ENCODE measurements around the gene CADM1.

CADM1 gene

DNA sequence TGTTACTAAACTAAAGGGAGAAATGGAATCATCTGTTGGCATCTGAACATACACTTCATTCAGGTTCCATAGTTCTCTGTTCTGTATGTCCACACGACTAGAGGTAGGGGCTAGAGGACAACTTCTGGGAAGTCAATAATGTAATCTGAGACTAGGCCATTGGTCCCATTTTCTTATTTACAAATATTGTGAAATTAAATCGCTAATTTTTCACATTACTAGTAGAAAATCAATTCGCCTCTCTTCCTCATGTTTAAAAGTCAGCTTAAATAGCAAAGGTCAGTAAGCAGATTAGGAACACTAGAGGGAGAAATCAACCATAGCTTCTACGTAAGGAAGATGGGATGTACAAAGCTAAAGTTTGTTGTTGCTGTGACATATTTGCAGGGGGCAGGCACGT, 59.7 kb downstream of the CADM1 start:
- no peak for DNase-seq (ENCODE audit: low spot score)

DNA sequence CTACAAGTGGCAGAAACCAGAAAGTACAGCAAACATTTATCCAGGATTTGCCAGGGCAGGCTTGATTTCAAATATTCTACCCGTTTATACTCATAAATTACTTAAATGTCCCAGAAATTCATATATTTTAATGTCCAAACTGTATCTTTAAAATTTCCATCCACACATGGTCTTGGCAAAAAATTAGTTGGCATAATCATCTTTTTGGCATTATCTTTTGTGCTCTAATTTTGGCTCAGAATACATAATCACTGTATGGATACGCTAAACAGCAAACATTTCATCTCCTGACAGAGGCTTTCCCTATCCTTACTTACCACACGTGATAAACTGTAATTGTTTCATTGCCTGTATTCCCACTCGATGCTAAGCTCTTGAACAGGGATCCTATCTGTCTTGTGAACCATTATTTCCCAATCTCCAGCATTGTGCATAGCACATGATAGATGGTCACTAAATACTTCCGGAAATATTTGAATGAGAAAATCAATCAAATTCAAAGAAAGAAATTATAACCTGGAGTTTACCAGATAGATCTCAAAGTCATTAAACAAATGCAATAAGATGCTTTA, 64.2 kb downstream of the CADM1 start:
- no peak for DNase-seq (ENCODE audit: low spot score)

DNA sequence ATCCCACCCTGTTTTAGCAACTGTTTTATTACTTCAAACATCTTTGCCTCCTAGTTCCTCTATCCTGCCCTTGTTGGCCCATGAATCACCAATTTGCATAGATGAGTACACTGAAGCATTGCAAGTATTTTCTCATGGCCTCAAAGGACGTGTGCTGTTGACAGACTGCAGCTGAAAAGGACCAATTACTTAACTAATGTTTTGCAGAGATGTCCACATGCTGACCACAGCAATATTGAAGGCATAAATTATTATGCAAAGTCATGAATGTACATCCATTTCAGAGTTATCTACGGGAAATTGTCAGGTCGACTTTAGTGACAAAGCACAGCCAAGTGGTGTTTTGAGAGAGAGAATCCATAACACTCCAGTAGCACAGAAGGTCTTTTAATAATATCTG, 64.8 kb downstream of the CADM1 start:
- peak; percentile 69 for DNase-seq (ENCODE audit: low spot score)

DNA sequence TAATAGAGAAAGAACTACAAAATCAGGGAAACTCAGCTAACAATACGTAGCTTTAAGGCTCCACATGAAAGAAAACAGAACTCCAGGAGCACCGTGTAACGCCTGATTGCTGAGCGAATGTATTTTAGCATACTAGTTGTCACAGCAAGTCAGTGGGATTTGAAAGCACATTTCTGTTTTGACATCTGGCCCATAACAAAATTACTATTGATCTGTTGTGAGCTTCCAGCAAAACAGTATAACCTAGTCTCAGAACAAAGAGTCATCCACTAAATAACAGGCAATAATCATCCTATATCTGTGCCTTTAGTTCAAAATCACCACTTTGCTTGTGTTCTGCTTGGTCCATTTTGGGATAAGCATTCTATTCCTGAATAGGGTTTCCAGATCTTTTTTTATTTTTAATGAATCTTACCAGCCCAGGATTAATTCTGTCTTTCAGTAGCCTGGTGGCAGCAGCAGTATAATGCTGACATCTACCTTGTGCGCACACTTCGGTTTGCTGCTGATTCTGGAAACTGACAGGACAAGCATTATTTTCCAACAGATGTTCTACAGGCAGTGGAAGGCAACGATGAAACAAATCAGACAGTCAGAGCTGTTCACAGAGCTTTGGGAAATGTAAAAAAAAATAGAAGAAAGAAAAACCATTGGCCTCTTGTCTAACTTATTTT, 66.2 kb downstream of the CADM1 start:
- DNase-seq (ENCODE audit: low spot score) = no peak

DNA sequence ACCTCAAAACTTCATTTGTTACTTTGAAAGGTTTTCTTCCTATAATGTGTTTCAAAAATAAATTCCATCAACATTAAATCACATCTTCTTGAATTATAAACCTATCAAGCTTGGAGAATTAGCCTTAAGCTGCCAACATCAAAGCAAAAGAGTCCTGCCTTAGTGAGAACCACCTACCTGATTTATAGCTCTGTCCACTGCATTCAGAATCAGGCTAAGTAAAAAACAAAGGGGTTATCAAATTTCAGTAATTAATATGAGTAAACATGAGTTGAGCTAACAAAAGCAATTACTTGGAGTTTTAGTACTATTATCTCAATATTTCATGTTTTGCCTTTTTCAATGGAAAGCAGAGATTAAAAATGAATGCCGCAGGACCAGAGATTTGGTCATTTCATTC, 73.9 kb downstream of the CADM1 start:
- no peak for DNase-seq (ENCODE audit: low spot score)

DNA sequence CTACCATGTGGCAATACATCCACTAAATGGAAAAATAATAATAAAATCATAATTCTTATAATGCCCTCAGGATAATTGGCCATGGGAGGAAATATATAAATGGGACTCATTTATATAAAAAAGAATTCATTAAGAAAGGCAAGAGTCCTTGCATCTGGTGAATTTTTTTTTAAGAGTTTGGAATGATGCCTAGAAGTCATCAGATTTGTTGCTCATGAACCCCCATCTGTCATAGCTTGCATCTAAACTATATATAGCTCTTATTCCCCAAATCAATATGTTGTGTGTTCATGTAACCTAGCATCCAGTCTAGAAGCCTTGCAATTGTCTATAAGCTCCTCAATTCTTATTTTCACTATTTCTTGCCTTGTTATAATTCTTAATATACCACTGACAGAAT, 75.9 kb downstream of the CADM1 start:
- DNase-seq (ENCODE audit: low spot score) = no peak

DNA sequence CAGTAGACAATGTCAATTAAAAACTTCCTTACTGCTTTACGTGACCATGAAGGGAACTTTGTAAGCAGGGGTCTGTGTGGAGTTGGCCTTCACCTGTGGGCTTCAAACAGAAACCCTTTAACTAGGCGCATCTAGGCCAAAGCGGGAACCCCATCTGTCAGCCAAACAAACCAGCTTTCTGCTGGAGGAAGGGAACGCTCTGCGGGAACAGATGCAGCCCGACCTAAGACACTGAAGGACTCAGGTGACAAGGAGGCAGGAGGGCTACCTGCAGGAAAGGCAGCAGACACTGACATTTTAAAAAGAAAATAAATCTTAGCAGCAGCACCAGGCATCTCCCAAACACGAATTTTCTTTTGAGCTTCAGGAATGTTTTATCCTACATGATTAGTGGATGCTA, 78.4 kb downstream of the CADM1 start:
- no peak for DNase-seq (ENCODE audit: low spot score)

DNA sequence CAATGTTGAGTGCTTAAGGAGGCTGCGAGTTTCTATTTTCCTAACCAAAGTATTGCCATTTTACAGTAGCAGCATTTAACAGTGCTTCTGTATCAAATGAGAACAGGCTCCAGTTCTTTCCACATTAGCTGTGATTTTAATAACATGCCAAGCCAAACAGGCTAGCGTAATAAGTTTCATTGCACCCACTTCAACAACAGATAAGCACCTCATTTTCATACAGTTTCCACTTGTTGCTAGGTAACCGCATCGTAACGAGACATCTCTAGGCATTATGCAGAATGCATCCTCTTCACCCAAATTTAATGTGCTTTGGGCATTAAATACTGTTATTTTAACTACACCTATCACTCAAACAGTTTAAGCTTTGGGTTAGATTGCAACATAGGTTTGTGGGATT, 79.0 kb downstream of the CADM1 start:
- no peak for DNase-seq (ENCODE audit: low spot score)

DNA sequence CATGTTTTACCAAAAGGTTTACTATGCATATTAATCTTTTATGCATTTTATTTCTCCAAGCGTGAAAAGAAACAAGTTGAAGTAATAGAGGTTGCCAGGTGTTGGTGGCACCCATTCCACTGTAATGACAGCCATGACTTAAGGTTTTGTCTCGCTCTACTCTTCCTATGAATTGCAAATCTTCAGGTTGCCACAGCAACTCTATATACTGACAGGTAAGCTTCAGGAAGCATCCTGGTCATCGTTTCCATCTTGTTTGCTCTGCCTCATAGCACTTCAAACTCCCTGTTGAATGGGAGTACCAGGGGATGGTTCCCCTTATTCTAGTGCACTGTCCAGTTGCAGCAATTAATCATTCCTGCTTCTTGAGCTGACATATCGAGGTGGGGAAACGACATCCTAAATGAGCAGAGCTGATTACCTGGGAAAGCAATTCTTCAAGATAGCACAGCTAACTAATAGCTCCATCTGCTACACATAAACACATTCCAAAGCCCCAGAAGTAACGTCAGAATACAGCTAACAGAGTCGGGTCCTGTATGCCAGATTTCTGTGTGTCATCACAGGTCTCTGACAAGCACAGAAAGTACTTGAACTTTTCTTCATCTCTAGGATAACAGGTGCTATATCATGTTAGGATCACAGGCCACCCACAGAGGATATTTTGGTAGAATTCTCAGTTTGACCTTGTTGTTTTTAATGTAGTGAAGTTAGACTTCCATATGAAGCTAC, 80.3 kb downstream of the CADM1 start:
- DNase-seq (ENCODE audit: low spot score) = no peak

DNA sequence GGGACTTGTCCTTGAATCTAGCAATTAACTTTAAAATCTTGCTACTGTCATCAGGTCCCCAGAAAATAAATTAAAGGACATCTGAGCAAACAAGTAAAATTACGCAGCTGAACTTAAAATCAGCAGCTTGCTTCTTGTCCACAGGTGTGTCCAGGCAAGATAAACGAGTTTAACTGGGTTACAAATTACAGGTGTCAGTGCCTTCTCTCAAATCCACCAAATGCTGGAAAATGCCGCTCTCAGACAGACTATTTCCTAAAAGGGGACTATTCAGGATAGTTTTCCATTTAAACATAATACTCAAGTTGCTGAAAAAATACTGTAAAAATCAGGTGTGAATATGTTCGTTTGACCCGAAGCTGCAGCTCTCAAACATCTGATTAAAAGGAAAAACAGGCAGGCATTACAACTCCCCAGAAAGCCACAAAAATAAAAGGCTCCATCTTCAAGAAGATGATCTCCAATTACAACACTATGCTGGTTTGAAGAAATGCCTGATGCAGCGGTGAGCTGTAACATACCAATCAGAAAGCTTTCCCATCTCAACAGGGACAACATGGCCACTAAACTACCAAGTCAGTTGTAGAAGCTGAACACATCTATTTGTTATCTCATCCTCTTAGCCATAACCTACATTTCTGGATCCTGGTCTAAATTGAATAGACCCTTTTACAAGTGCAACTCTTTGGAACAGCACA, 82.1 kb downstream of the CADM1 start:
- DNase-seq (ENCODE audit: low spot score) = no peak

DNA sequence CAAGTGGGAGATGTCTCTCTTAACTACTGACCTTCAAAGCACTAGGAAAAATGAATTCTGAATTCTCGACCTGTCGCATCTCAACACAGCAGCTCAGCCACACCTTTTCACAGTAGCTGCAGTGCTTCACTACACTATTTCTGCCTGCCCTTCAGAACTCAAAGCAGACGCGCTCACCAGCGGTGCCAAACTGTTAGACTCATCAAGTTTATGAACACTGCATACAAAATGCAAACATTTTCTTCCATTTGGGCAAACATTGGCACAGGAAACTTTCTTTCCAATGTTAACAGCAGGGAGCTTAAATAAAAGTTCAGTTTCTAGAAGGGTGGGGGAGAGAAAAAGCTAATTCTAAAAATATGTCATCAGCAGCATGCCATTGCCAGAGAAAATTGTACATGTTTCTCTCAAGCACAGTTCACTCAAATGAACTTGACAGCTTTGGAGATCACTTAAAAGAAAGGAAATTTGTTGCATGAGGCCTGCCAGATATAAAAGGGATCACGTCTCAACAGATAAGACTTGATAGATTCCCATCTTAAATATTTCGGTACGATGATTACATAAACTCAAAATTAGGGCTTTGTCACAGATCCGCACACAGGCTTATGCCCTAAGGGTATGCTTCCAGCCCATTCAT, 82.7 kb downstream of the CADM1 start:
- DNase-seq (ENCODE audit: low spot score) = no peak

DNA sequence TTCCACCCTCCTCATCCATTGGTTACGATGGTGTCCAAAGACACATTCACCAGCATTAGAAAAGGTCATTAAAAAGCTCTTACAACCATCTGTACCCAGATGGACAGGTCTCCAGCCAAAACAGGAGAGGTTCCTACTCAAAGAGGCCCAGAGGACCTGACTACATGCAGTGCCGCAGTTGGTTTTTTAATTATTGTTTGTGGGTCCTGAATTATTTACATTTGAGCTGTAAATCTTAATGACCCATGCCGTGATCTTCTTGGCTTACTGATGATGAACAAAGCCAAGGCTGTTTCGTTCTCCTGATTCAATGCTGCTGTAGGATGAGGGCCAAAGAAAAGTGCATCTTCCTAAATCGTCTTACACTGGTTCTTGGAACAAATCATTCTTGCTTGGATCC, 83.7 kb downstream of the CADM1 start:
- no peak for DNase-seq (ENCODE audit: low spot score)

DNA sequence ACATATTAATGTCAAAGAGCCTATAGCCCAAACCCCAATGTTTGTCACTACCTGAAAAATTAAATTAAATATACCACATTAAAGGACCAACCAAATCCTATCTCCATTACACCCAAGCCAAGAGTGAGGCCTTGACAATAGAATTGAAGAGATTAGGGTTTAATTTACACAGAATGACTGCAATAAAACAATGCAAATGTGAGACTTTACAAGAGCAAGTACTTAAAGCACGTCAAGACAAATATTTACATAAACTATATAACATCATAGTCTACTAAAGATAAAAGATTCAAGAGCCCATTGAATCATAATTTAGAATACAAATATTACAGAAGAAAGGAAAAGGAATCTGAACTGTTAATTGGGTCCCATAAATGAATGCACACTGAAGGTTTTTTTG, 85.6 kb downstream of the CADM1 start:
- no peak for DNase-seq (ENCODE audit: low spot score)

DNA sequence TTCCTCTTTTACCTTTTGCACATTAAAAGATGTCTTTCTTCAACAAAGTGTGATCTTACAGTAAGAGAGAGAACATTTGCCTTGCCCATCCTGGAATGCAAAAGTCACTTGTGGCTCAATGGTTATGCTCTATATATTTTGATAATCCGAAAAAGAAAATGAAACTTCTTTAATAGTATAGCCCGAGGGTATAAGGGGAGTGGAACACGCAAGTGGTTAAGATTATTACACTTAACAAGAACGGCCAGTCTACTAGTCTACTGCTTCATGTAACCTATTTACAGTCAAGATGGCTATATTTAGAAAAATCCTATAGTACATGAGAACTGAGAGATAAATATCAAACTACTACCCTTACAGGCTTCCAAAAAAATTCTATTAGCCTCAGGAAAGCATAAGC, 86.1 kb downstream of the CADM1 start:
- DNase-seq (ENCODE audit: low spot score) = no peak

DNA sequence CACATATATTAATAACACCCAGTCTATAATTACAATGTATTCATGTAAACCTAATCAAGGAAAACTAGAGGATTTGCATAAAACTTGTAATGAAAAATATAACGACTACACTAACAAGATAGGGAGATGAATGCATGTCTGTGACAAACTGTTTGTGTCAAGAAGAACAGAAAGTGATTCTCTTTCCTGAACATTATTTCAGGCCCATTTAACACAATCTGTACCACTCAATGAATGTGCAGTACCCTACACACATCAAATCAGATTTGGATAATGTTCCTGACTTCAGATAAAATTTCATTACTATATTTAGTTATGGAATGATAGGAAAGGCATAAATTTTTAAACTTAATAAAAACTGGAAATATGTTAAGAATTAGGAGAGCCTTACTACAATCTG, 93.1 kb downstream of the CADM1 start:
- no peak for DNase-seq (ENCODE audit: low spot score)

DNA sequence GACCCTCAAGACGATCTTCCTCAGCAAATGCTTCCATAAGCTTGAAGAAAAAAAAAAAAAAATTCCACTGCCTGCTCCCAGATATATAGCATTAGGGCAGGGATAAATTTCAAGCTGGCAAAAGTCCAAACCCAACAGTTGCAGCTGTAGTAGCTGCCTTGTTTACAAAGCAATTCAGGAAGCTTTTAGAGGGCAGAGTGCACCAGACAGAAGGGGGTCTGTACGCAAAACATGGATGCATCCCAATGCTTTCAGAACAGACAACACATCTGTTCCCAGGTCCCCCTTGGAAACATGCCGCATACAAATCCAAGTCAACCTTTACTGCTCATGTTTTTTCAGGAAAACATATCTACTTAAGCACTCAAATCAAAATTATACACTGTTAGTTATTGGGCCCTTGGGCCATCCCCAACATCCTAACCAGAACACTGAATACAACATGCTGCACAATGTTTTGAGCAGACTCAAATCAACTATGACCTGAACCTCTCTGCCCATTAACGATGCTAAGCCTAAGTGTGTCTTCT, 94.5 kb downstream of the CADM1 start:
- no peak for DNase-seq (ENCODE audit: low spot score)

DNA sequence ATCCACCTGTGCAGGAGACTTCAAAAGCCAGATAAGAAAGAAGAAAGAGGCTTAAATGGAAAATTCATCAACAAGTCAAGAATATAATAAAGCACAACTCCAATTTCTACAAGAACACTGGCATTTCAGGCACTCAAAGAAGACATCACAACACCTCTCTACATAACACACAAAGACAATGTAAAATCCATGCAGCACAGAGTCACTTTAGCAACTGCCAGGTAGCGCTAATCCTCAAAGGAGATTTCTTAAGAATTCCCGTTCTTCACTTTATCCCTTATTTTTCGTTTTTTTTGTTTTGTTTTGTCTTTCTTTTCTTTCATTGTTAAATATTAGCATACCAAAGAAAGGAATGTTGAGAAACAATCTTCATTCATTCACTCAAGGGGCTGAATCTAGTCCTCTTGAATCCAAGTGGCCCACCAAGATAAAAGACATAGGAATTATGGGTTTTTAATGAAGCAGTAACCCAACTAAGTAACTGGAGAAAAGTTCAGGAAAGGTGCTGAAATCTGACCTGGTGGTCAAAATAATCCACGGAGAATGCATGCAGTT, 95.0 kb downstream of the CADM1 start:
- no peak for DNase-seq (ENCODE audit: low spot score)

DNA sequence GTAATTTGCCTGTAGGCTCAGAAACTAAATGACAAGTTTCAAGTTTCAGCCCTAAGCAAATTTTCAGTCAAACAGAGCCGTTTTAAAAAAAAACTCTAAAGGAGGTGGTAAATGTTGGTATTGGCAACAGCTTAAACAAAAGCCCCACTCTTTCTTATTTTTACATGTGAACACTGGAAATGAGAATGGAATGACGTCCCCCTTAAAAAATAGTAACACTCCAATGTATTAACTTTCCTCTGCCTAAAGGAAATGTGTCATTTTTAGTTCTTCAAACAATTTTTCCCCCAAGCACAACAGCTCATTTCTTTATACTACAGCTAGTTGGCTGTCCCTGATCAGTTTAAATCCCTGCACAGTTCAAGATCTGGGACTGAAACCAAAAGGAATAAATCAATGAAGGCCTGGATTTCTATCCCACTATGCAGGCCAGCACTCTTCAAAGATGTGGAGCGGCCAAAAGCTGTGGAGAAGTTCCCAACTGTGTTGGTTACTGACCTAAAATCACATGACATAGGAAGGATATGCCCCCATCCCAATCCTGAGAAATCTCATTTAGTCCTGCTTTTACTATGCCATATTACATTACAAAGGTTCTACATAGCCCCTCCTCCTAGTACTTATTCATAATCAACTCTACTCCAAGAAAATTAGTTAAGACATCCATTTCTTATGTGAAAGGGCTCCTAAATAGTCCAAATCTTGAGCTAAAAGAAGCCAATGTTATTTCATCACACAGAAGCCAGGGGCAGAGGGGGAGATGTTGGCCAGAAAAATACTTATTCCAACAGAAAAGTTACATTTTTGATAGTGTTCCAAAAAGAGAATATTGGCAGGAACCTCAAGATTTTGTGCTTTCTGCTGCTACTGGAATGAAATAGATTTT, 95.9 kb downstream of the CADM1 start:
- DNase-seq (ENCODE audit: low spot score) = no peak

DNA sequence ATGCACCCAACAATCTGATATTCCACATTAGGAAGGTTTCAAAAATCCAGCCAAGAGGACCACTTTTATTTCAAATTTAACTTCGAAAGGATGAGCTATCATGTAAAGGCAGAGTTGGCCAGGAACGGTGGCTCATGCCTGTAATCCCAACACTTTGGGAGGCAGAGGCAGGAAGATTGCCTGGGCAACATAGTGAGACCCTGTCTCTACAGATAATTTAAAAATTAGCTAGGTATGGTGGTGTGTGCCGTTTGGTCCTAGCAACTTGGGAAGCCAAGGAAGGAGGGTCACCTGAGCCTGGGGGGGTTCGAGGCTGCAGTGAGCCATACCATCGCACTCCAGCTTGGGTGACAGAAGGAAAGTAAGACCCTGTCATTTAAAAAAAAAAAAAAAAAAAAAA, 96.7 kb downstream of the CADM1 start:
- no peak for DNase-seq (ENCODE audit: low spot score)

DNA sequence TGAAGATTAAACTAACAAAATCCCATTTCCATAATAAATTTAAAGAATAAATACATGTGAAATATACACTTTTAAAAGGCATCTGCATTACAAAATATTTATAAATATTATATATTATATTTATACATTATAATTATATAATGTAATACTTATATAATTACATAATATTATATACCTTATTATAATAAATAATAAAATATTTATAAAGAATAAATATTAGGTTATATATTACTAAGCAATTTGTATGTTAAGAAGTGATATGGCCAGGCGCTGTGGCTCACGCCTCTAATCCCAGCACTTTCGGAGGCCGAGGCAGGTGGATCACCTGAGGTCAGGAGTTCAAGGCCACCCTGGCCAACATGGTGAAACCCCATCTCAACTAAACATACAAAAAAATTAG, 97.8 kb downstream of the CADM1 start:
- DNase-seq (ENCODE audit: low spot score) = no peak

All from kidney tubule cell (primary cell).